Measurements from ENCODE around the gene JAKMIP2.

The JAKMIP2 gene

GRCh38 chr5:147782110-147783028 is at the start of gene JAKMIP2:
Gene JAKMIP2 (minus strand): TSS chr5:147782728. CDS start chr5:147671806, 110,922 bp downstream.
- H3K4me1 ChIP-seq (ENCODE audit: control insufficient read depth, insufficient read depth, low read length): peaks cover 30% of the 10 kb centered on the region
- no peaks in the 10 kb centered on the region for H3K9me3 ChIP-seq (ENCODE audit: control insufficient read depth, insufficient read depth, low read depth, low read length)
- POLR2A ChIA-PET: interaction anchor here (0.6 to 1.1 kb wide), 8 partner anchors 22 to 1227 kb away, joined by 3 to 4 read pairs (median 3); no protein-coding TSS in a partner anchor
- H3K27ac ChIP-seq (ENCODE audit: extremely low read depth, low read depth, low read length): peak within 1 kb of the TSS; percentile 91
- peak within 1 kb of the TSS; percentile 68 for H3K4me3 ChIP-seq (ENCODE audit: low read depth, low read length)
- H3K36me3 ChIP-seq (ENCODE audit: control insufficient read depth in 2 of 2, insufficient read depth in 1 of 2, low read length in 2 of 2): no peaks in the 10 kb centered on the region
- CTCF ChIA-PET: interaction anchor here (0.6 to 1.3 kb wide), 9 partner anchors 10 to 1344 kb away, joined by 3 to 4 read pairs (median 3); no protein-coding TSS in a partner anchor
- TF ChIP-seq, protein P1, sequence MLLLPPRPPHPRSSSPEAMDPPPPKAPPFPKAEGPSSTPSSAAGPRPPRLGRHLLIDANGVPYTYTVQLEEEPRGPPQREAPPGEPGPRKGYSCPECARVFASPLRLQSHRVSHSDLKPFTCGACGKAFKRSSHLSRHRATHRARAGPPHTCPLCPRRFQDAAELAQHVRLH (tag by site-specific recombination; IDR thresholded peaks at IDR 0.05): no peak
- TF ChIP-seq ZNF785 (tag by site-specific recombination; IDR thresholded peaks at IDR 0.05): no peak
- TF ChIP-seq ZNF10 (tag by site-specific recombination; IDR thresholded peaks at IDR 0.05): peak; percentile 88
- TF ChIP-seq ZBTB10 (tag by site-specific recombination; IDR thresholded peaks at IDR 0.05): 0 out of 2 replicates have a peak, but pooled peaks have one; percentile 50
- TF ChIP-seq GLI2 (tag by site-specific recombination; IDR thresholded peaks at IDR 0.05; ENCODE audit: borderline replicate concordance, low read depth): no peak
- no peak for TF ChIP-seq YY1 (tag by site-specific recombination; IDR thresholded peaks at IDR 0.05)
- no peak for TF ChIP-seq ZNF701 (tag by site-specific recombination; IDR thresholded peaks at IDR 0.05)
- TF ChIP-seq ZNF747 (tag by site-specific recombination; IDR thresholded peaks at IDR 0.05): no peak
- TF ChIP-seq ZBTB8A (tag by site-specific recombination; IDR thresholded peaks at IDR 0.05): no peak
- no peak for TF ChIP-seq PRDM2 (tag by site-specific recombination; IDR thresholded peaks at IDR 0.05; ENCODE audit: borderline replicate concordance)
- TF ChIP-seq ZNF596 (tag by site-specific recombination; IDR thresholded peaks at IDR 0.05): no peak
- no peak for TF ChIP-seq ZNF394 (tag by site-specific recombination; IDR thresholded peaks at IDR 0.05; ENCODE audit: borderline replicate concordance)
- TF ChIP-seq ZNF169 (tag by site-specific recombination; IDR thresholded peaks at IDR 0.05): no peak
- TF ChIP-seq, protein P2, sequence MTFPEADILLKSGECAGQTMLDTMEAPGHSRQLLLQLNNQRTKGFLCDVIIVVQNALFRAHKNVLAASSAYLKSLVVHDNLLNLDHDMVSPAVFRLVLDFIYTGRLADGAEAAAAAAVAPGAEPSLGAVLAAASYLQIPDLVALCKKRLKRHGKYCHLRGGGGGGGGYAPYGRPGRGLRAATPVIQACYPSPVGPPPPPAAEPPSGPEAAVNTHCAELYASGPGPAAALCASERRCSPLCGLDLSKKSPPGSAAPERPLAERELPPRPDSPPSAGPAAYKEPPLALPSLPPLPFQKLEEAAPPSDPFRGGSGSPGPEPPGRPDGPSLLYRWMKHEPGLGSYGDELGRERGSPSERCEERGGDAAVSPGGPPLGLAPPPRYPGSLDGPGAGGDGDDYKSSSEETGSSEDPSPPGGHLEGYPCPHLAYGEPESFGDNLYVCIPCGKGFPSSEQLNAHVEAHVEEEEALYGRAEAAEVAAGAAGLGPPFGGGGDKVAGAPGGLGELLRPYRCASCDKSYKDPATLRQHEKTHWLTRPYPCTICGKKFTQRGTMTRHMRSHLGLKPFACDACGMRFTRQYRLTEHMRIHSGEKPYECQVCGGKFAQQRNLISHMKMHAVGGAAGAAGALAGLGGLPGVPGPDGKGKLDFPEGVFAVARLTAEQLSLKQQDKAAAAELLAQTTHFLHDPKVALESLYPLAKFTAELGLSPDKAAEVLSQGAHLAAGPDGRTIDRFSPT (tag by site-specific recombination; IDR thresholded peaks at IDR 0.05): no peak
- no peak for TF ChIP-seq ZNF132 (tag by site-specific recombination; IDR thresholded peaks at IDR 0.05; ENCODE audit: borderline replicate concordance)
- TF ChIP-seq ZNF248 (tag by site-specific recombination; IDR thresholded peaks at IDR 0.05): no peak
- no peak for TF ChIP-seq ZNF624 (tag by site-specific recombination; IDR thresholded peaks at IDR 0.05)
- TF ChIP-seq SCRT2 (tag by site-specific recombination; IDR thresholded peaks at IDR 0.05): no peak; the same call in 1 of the 2 replicates
- no peak for TF ChIP-seq ZBTB48 (tag by site-specific recombination; IDR thresholded peaks at IDR 0.05)
- TF ChIP-seq ZNF433 (tag by site-specific recombination; IDR thresholded peaks at IDR 0.05; ENCODE audit: low read depth): no peak
- TF ChIP-seq ZFP3 (tag by site-specific recombination; IDR thresholded peaks at IDR 0.05; ENCODE audit: low read depth): no peak
- TF ChIP-seq ZNF26 (tag by site-specific recombination; IDR thresholded peaks at IDR 0.05): no peak
- no peak for TF ChIP-seq MZF1 (tag by site-specific recombination; IDR thresholded peaks at IDR 0.05; ENCODE audit: borderline replicate concordance)
- peak; percentile 42; the same call in 1 of the 2 replicates for TF ChIP-seq GLIS1 (tag by site-specific recombination; IDR thresholded peaks at IDR 0.05)
